HepG2 (cell line): ENCODE results near the gene PSKH1. TPM values are rescaled to one million over a fixed set of nuclear protein-coding genes. Genes with fewer than 3 reads are reported as not detected.

ENCODE experiments used
- FOXA1 ChIP-seq, 2 experiments: fragments of 450-650 bp in 1 of 2; sonication (generic) in 1 of 2; formaldehyde crosslinking in 1 of 2; IDR thresholded peaks; 2 replicates each; pipeline versions ENCODE4 v1.4.0 to v1.6.1; 2016 to 2020; ENCODE audit warnings: missing genetic modification reagents in 1 of 2
- GATAD1 ChIP-seq: IDR thresholded peaks from 2 replicates; pipeline ENCODE4 v1.6.1; 2016; ENCODE audit warnings: missing genetic modification reagents, missing compliant biosample characterization
- MXD4 ChIP-seq: IDR thresholded peaks from 2 replicates; pipeline ENCODE4 v1.6.1; 2016; ENCODE audit warnings: mild to moderate bottlenecking, missing biosample characterization, missing genetic modification reagents
- NCOA1 ChIP-seq: sonication (generic); formaldehyde crosslinking; IDR thresholded peaks from 2 replicates; pipeline ENCODE4 v1.9.0; 2021; ENCODE audit warnings: missing genetic modification reagents
- NFIB ChIP-seq: sonication (generic); formaldehyde crosslinking; IDR thresholded peaks from 2 replicates; pipeline ENCODE4 v1.9.0; 2021; ENCODE audit warnings: missing genetic modification reagents, mild to moderate bottlenecking, borderline replicate concordance
- POLR2AphosphoS5 ChIP-seq: IDR thresholded peaks from 2 replicates; pipeline ENCODE4 v1.6.1; 2012; ENCODE audit warnings: low read depth, low read length
- SAFB2 ChIP-seq: sonication (generic); formaldehyde crosslinking; IDR thresholded peaks from 2 replicates; pipeline ENCODE4 v1.5.1; 2020; ENCODE audit warnings: missing genetic modification reagents, low read depth, mild to moderate bottlenecking, borderline replicate concordance
- SOX5 ChIP-seq: IDR thresholded peaks from 2 replicates; pipeline ENCODE4 v1.6.1; 2016; ENCODE audit warnings: borderline replicate concordance
- TAF15 ChIP-seq: fragments of 200-400 bp; formaldehyde crosslinking; IDR thresholded peaks from one replicate; pipeline ENCODE4 v1.6.1; 2018; ENCODE audit warnings: mild to moderate bottlenecking, low read depth, low read length; ENCODE audit not compliant: poor library complexity, severe bottlenecking
- TMF1 ChIP-seq: sonication (generic); formaldehyde crosslinking; IDR thresholded peaks from 2 replicates; pipeline ENCODE4 v1.8.1; 2022; ENCODE audit warnings: low read depth, missing genetic modification reagents
- ZBTB8A ChIP-seq: sonication (generic); formaldehyde crosslinking; IDR thresholded peaks from 2 replicates; pipeline ENCODE4 v1.4.0; 2020; ENCODE audit warnings: mild to moderate bottlenecking, low read depth, missing genetic modification reagents, borderline replicate concordance
- ZFYVE20 ChIP-seq: sonication (generic); formaldehyde crosslinking; IDR thresholded peaks from 2 replicates; pipeline ENCODE4 v1.8.0; 2023; ENCODE audit warnings: low read depth, mild to moderate bottlenecking, moderate library complexity, missing genetic modification reagents, borderline replicate concordance
- ZNF749 ChIP-seq: sonication (generic); formaldehyde crosslinking; IDR thresholded peaks from 2 replicates; pipeline ENCODE4 v1.8.0; 2022; ENCODE audit warnings: mild to moderate bottlenecking, missing genetic modification reagents, moderate library complexity, borderline replicate concordance
- ZNF75D ChIP-seq: sonication (generic); formaldehyde crosslinking; IDR thresholded peaks from 2 replicates; pipeline ENCODE4 v1.8.1; 2023; ENCODE audit warnings: missing genetic modification reagents, mild to moderate bottlenecking, borderline replicate concordance
- ZNF777 ChIP-seq: sonication (generic); formaldehyde crosslinking; IDR thresholded peaks from 2 replicates; pipeline ENCODE4 v1.4.0; 2020; ENCODE audit warnings: missing genetic modification reagents
- ZNF850 ChIP-seq: sonication (generic); formaldehyde crosslinking; conservative IDR thresholded peaks from 2 replicates; pipeline ENCODE4 v1.9.0; 2021; ENCODE audit warnings: mild to moderate bottlenecking, missing genetic modification reagents
- polyA plus RNA-seq, 8 experiments: library from polyadenylated mRNA; depleted of rRNA in 3 of 8; stranded (reverse) in 7 of 8; unstranded in 1 of 8; fragments of >200 nt; fragmentation: Illumina TruSeq in 4 of 8; extraction: Trizol in 4 of 8; gene quantifications; 2 replicates each; pipeline versions ENCODE4 v1.2.1 to v1.2.3, GENCODE V29; 2011 to 2016; ENCODE audit warnings: low read depth in 4 of 8, missing spikeins in 1 of 8, mixed read lengths in 1 of 8; ENCODE audit not compliant: insufficient read depth in 1 of 8
- total RNA-seq, 5 experiments: library from RNA; depleted of rRNA; stranded (reverse); fragments of >200 nt; fragmentation: Illumina TruSeq; extraction: Trizol; gene quantifications; 2 replicates each; pipeline ENCODE4 v1.2.3, GENCODE V29; 2016; ENCODE audit warnings: low read depth in 1 of 5
- TF ChIP-seq, protein P1 (sequence below), 2 experiments: sonication (generic) in 1 of 2; formaldehyde crosslinking in 1 of 2; IDR thresholded peaks; 2 replicates each; pipeline versions ENCODE4 v1.4.0 to v1.6.1; 2018 to 2020; ENCODE audit warnings: missing genetic modification reagents in 2 of 2, borderline replicate concordance in 1 of 2, low read depth in 1 of 2, mild to moderate bottlenecking in 1 of 2, missing biosample characterization in 1 of 2
- TF ChIP-seq, protein P2 (sequence below): IDR thresholded peaks from 2 replicates; pipeline ENCODE4 v1.6.1; 2016; ENCODE audit warnings: missing genetic modification reagents, missing compliant biosample characterization
- TF ChIP-seq, protein P3 (sequence below): sonication (generic); formaldehyde crosslinking; IDR thresholded peaks from 2 replicates; pipeline ENCODE4 v1.4.0; 2020; ENCODE audit warnings: missing genetic modification reagents
- TF ChIP-seq, protein P4 (sequence below): sonication (generic); formaldehyde crosslinking; IDR thresholded peaks from 2 replicates; pipeline ENCODE4 v1.5.1; 2020; ENCODE audit warnings: missing genetic modification reagents, mild to moderate bottlenecking, borderline replicate concordance

The PSKH1 gene
- total and polyA plus RNA-seq, 2 of the 13 experiments (the other 11 are each of a cell fraction or from before 2014, with no cell fraction given), result 8.4 to 19.1 TPM

DNA sequence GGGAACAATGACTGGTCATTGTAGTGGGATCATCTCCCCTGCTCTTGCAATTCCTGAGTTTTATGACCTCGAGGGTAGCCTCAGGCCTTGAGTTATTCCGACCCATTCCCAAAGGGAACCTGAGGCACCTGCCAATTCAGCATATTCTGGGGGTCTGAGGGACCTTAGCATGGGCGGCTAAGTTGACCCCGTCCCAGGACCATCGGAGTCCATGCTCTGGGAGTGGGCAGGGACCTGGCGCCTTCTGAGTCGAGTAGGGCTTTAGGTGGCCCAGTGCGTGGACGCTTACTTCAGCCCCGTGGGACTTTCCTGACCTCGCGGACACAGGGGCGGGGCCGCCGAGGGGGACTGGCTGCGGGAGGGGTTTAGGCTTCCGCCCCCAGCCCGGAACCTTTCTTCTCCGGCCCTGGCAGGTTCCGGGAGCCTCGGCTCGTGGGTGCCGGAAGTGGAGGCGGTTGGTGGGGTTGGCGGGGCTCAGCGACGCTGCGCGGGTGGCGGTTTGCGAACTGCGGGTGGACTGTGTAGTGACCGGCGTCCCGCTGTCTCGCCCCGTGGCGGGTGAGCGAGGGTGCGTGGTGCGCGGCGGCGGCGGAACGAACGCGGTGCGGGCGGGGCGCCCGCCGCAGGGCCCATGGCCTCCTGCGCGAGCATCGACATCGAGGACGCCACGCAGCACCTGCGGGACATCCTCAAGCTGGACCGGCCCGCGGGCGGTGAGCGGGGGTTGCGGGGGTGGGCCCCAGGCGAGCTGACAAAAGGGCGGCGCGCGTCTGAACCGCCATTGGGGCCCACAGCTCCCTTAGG, 20.2 kb upstream of the PSKH1 start, which contains the start of gene EDC4 (continued):
- no peak for TF ChIP-seq FOXA1 (IDR thresholded peaks at IDR 0.05)
- peak; percentile 47; the same call in 1 of the 2 replicates for TF ChIP-seq FOXA1 (CRISPR knock-in tag; IDR thresholded peaks at IDR 0.05)
- peak; percentile 85 for TF ChIP-seq ZNF777
- TF ChIP-seq, protein P1, sequence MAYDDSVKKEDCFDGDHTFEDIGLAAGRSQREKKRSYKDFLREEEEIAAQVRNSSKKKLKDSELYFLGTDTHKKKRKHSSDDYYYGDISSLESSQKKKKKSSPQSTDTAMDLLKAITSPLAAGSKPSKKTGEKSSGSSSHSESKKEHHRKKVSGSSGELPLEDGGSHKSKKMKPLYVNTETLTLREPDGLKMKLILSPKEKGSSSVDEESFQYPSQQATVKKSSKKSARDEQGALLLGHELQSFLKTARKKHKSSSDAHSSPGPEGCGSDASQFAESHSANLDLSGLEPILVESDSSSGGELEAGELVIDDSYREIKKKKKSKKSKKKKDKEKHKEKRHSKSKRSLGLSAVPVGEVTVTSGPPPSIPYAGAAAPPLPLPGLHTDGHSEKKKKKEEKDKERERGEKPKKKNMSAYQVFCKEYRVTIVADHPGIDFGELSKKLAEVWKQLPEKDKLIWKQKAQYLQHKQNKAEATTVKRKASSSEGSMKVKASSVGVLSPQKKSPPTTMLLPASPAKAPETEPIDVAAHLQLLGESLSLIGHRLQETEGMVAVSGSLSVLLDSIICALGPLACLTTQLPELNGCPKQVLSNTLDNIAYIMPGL (CRISPR knock-in tag; IDR thresholded peaks at IDR 0.05; ENCODE audit: borderline replicate concordance in 1 of 2, low read depth in 1 of 2), result peak; percentile 92 to 97
- TF ChIP-seq, protein P2, sequence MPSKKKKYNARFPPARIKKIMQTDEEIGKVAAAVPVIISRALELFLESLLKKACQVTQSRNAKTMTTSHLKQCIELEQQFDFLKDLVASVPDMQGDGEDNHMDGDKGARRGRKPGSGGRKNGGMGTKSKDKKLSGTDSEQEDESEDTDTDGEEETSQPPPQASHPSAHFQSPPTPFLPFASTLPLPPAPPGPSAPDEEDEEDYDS, result peak; percentile 51; the same call in 1 of the 2 replicates
- peak; percentile 92 for TF ChIP-seq POLR2AphosphoS5
- no peak for TF ChIP-seq ZBTB8A (CRISPR knock-in tag)
- TF ChIP-seq NFIB (CRISPR knock-in tag), result peak; percentile 83; the same call in 1 of the 2 replicates
- peak; percentile 96 for TF ChIP-seq GATAD1 (CRISPR knock-in tag)
- peak; percentile 94 for TF ChIP-seq NCOA1 (CRISPR knock-in tag)
- peak; percentile 61; the same call in 1 of the 2 replicates for TF ChIP-seq SOX5 (CRISPR knock-in tag)
- peak; percentile 69; the same call in 1 of the 2 replicates for TF ChIP-seq MXD4 (CRISPR knock-in tag)
- no peak for TF ChIP-seq ZNF75D (CRISPR knock-in tag)
- no peak for TF ChIP-seq ZFYVE20
- TF ChIP-seq TMF1 (CRISPR knock-in tag), result no peak
- peak; percentile 84; the same call in 1 of the 2 replicates for TF ChIP-seq ZNF749 (CRISPR knock-in tag)
- TF ChIP-seq ZNF850 (CRISPR knock-in tag), result peak; percentile 91; the same call in 1 of the 2 replicates
- TF ChIP-seq, protein P3, sequence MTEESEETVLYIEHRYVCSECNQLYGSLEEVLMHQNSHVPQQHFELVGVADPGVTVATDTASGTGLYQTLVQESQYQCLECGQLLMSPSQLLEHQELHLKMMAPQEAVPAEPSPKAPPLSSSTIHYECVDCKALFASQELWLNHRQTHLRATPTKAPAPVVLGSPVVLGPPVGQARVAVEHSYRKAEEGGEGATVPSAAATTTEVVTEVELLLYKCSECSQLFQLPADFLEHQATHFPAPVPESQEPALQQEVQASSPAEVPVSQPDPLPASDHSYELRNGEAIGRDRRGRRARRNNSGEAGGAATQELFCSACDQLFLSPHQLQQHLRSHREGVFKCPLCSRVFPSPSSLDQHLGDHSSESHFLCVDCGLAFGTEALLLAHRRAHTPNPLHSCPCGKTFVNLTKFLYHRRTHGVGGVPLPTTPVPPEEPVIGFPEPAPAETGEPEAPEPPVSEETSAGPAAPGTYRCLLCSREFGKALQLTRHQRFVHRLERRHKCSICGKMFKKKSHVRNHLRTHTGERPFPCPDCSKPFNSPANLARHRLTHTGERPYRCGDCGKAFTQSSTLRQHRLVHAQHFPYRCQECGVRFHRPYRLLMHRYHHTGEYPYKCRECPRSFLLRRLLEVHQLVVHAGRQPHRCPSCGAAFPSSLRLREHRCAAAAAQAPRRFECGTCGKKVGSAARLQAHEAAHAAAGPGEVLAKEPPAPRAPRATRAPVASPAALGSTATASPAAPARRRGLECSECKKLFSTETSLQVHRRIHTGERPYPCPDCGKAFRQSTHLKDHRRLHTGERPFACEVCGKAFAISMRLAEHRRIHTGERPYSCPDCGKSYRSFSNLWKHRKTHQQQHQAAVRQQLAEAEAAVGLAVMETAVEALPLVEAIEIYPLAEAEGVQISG, result peak; percentile 94
- TF ChIP-seq, protein P4, sequence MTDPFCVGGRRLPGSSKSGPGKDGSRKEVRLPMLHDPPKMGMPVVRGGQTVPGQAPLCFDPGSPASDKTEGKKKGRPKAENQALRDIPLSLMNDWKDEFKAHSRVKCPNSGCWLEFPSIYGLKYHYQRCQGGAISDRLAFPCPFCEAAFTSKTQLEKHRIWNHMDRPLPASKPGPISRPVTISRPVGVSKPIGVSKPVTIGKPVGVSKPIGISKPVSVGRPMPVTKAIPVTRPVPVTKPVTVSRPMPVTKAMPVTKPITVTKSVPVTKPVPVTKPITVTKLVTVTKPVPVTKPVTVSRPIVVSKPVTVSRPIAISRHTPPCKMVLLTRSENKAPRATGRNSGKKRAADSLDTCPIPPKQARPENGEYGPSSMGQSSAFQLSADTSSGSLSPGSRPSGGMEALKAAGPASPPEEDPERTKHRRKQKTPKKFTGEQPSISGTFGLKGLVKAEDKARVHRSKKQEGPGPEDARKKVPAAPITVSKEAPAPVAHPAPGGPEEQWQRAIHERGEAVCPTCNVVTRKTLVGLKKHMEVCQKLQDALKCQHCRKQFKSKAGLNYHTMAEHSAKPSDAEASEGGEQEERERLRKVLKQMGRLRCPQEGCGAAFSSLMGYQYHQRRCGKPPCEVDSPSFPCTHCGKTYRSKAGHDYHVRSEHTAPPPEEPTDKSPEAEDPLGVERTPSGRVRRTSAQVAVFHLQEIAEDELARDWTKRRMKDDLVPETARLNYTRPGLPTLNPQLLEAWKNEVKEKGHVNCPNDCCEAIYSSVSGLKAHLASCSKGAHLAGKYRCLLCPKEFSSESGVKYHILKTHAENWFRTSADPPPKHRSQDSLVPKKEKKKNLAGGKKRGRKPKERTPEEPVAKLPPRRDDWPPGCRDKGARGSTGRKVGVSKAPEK (CRISPR knock-in tag), result no peak
- peak; percentile 98 for TF ChIP-seq TAF15
- TF ChIP-seq SAFB2, result peak; percentile 86
